CD14-positive monocyte (primary cell): Measurements from ENCODE around the gene AAGAB. TPM values are rescaled to one million over a fixed set of nuclear protein-coding genes. Genes with fewer than 3 reads are reported as not detected.

ENCODE experiments used
- DNase-seq, 3 donors: peaks; one replicate each; pipeline ENCODE4 v3.0.0-alpha.2; 2011 to 2022
- H2AFZ ChIP-seq: 2 replicates; pipeline ENCODE4 v1.6.0; 2012; ENCODE audit warnings: mild to moderate bottlenecking, low read depth, low read length, inconsistent platforms; ENCODE audit not compliant: insufficient read depth, poor library complexity, severe bottlenecking
- H3K27ac ChIP-seq, 2 donors: 1 replicate in 1 of 2; 2 replicates in 1 of 2; pipeline ENCODE4 v1.5.1; 2012 to 2013; ENCODE audit warnings: low read length in 2 of 2, control low read depth in 1 of 2, inconsistent platforms in 1 of 2, low read depth in 1 of 2, mild to moderate bottlenecking in 1 of 2
- H3K27me3 ChIP-seq, 2 donors: one replicate each; pipeline versions ENCODE4 v1.6.0 to v1.6.1; 2011 to 2013; ENCODE audit warnings: low read length in 2 of 2; ENCODE audit not compliant: control insufficient read depth in 2 of 2, insufficient read depth in 2 of 2
- H3K36me3 ChIP-seq, 2 donors: replicated peaks in 1 of 2; 1 replicate in 1 of 2; 2 replicates in 1 of 2; pipeline versions ENCODE4 v1.5.1 to v1.6.1; 2012 to 2013; ENCODE audit warnings: low read length in 2 of 2, control low read depth in 1 of 2, inconsistent platforms in 1 of 2, mild to moderate bottlenecking in 1 of 2; ENCODE audit not compliant: insufficient read depth in 2 of 2, control insufficient read depth in 1 of 2
- H3K4me1 ChIP-seq, 2 donors: 1 replicate in 1 of 2; 2 replicates in 1 of 2; pipeline versions ENCODE4 v1.5.1 to v1.6.1; 2012 to 2013; ENCODE audit warnings: low read length in 2 of 2, control low read depth in 1 of 2, inconsistent platforms in 1 of 2, mild to moderate bottlenecking in 1 of 2, moderate library complexity in 1 of 2; ENCODE audit not compliant: insufficient read depth in 2 of 2, control insufficient read depth in 1 of 2
- H3K4me2 ChIP-seq: replicated peaks from 2 replicates; pipeline ENCODE3; 2012; ENCODE audit warnings: low read length, moderate library complexity, mild to moderate bottlenecking; ENCODE audit not compliant: poor library complexity, severe bottlenecking; ENCODE audit errors: extremely low read depth
- H3K4me3 ChIP-seq, 3 experiments: fragments of 200-600 bp in 1 of 3; sonication (generic) in 1 of 3; replicated peaks in 1 of 3; 1 replicate in 2 of 3; 2 replicates in 1 of 3; pipeline ENCODE4 v1.5.1; 2011 to 2013; ENCODE audit warnings: low read length in 3 of 3, mild to moderate bottlenecking in 3 of 3, control low read depth in 2 of 3, low read depth in 2 of 3, inconsistent platforms in 1 of 3, moderate library complexity in 1 of 3
- H3K79me2 ChIP-seq: 2 replicates; pipeline ENCODE4 v1.6.0; 2012; ENCODE audit warnings: mild to moderate bottlenecking, control low read depth, inconsistent platforms, low read length, moderate library complexity; ENCODE audit not compliant: insufficient read depth
- H3K9ac ChIP-seq: 2 replicates; pipeline ENCODE4 v1.6.0; 2017; ENCODE audit warnings: low read length, mild to moderate bottlenecking; ENCODE audit not compliant: insufficient read depth, poor library complexity, severe bottlenecking
- H3K9me3 ChIP-seq, 2 donors: replicated peaks in 1 of 2; 1 replicate in 1 of 2; 2 replicates in 1 of 2; pipeline versions ENCODE4 v1.5.1 to v1.6.1; 2012 to 2013; ENCODE audit warnings: low read length in 2 of 2, control low read depth in 1 of 2; ENCODE audit not compliant: control insufficient read depth in 1 of 2, insufficient read depth in 1 of 2
- H4K20me1 ChIP-seq: 2 replicates; pipeline ENCODE4 v1.6.0; 2012; ENCODE audit warnings: mild to moderate bottlenecking, low read length, control low read depth, moderate library complexity; ENCODE audit not compliant: insufficient read depth
- H3K27ac Mint-ChIP-seq, 7 donors: one replicate each; pipeline ENCODE4 v1.8.0; 2020; ENCODE audit warnings: mild to moderate bottlenecking in 7 of 7, mixed read lengths in 7 of 7, moderate library complexity in 6 of 7, inconsistent platforms in 2 of 7
- H3K27me3 Mint-ChIP-seq, 3 donors: one replicate each; pipeline ENCODE4 v1.8.0; 2021 to 2022; ENCODE audit warnings: low read depth in 3 of 3, mild to moderate bottlenecking in 3 of 3, mixed read lengths in 3 of 3, moderate library complexity in 3 of 3, inconsistent platforms in 1 of 3
- H3K36me3 Mint-ChIP-seq, 2 donors: one replicate each; pipeline ENCODE4 v1.8.0; 2020; ENCODE audit warnings: mixed read lengths in 2 of 2, inconsistent platforms in 1 of 2, mild to moderate bottlenecking in 1 of 2
- H3K4me1 Mint-ChIP-seq: one replicate; pipeline ENCODE4 v1.8.0; 2020; ENCODE audit warnings: mild to moderate bottlenecking, mixed read lengths
- H3K4me3 Mint-ChIP-seq, 2 donors: one replicate each; pipeline ENCODE4 v1.8.0; 2020; ENCODE audit warnings: mild to moderate bottlenecking in 2 of 2, mixed read lengths in 2 of 2, moderate library complexity in 1 of 2
- H3K9me3 Mint-ChIP-seq, 7 donors: one replicate each; pipeline ENCODE4 v1.8.0; 2020 to 2022; ENCODE audit warnings: mixed read lengths in 7 of 7, mild to moderate bottlenecking in 6 of 7, moderate library complexity in 6 of 7, inconsistent platforms in 2 of 7
- CTCF ChIP-seq: fragments of 200-600 bp; IDR thresholded peaks from one replicate; pipeline ENCODE4 v1.8.0; 2022; ENCODE audit warnings: antibody characterized with exemption, mild to moderate bottlenecking
- WGBS: methylation state at CpG from one replicate; pipeline ENCODE4 v1.1.5; 2013; ENCODE audit warnings: missing lambda C conversion rate; ENCODE audit not compliant: insufficient coverage; 5-methylcytosine and 5-hydroxymethylcytosine counted together
- intact Hi-C, 2 donors: fragments of 100-400 bp; cut with micrococcal nuclease; formaldehyde crosslinking; loops; one replicate each; pipeline versions ENCODE4 v1.15.0 to v1.15.1; 2023
- polyA plus RNA-seq, 3 donors: library from polyadenylated mRNA; depleted of rRNA in 1 of 3; unstranded in 2 of 3; stranded (reverse) in 1 of 3; fragments of 300-500 nt in 2 of 3; fragments of >200 nt in 1 of 3; fragmentation: Illumina TruSeq in 2 of 3; gene quantifications; 1 replicate in 2 of 3; 2 replicates in 1 of 3; pipeline ENCODE4 v1.2.3, GENCODE V29; 2012 to 2021

The AAGAB gene
- polyA plus RNA-seq, 3 donors = 11.2 to 40.4 (median 30.1) TPM

- Histone ChIP-seq H3K4me1 (peaks cover 0 to 6% of the 10 kb centered on the region in 2 donors), H3K4me3 (no peak overlapping the region), H3K36me3 (peaks cover 49 to 87% of the 10 kb centered on the region in 2 donors), H3K27me3 (no peaks in the 10 kb centered on the region), H3K9me3 (no peaks in the 10 kb centered on the region), H2AFZ (no peak overlapping the region), H4K20me1 (peaks cover 10% of the 10 kb centered on the region), H3K4me2 (no peak overlapping the region), H3K79me2 (peaks cover 2% of the 10 kb centered on the region), H3K27ac (no peak overlapping the region), H3K9ac (no peak overlapping the region)
- intact Hi-C loops = no loop called here
- WGBS = 100% methylated on average over 1 of the region's 3 CpGs
- no peak for TF ChIP-seq CTCF
- H3K4me3 Mint-ChIP-seq = no peak overlapping the region
- H3K9me3 Mint-ChIP-seq = no peaks in the 10 kb centered on the region
- no peaks in the 10 kb centered on the region for H3K27me3 Mint-ChIP-seq
- peaks cover 70 to 81% of the 10 kb centered on the region in 2 donors for H3K36me3 Mint-ChIP-seq
- H3K4me1 Mint-ChIP-seq = peaks cover 8% of the 10 kb centered on the region
- DNase-seq = no peak
- H3K27ac Mint-ChIP-seq = peak overlapping the region in 1 of 7 donors; percentile 9
Observed at GRCh38 chr15:67232591-67232990, 21.9 kb downstream of the AAGAB start.

- Mint-ChIP-seq H3K4me3 (no peak overlapping the region), H3K36me3 (peaks cover 75 to 85% of the 10 kb centered on the region in 2 donors), H3K27me3 (no peaks in the 10 kb centered on the region), H3K4me1 (peaks cover 8% of the 10 kb centered on the region), H3K27ac (no peak overlapping the region), H3K9me3 (no peaks in the 10 kb centered on the region)
- Histone ChIP-seq H2AFZ (no peak overlapping the region), H3K9ac (no peak overlapping the region), H3K9me3 (no peaks in the 10 kb centered on the region), H3K4me3 (no peak overlapping the region), H4K20me1 (no peaks in the 10 kb centered on the region), H3K79me2 (no peaks in the 10 kb centered on the region), H3K4me1 (peaks cover 0 to 6% of the 10 kb centered on the region in 2 donors), H3K27me3 (no peaks in the 10 kb centered on the region), H3K4me2 (no peak overlapping the region), H3K27ac (no peak overlapping the region), H3K36me3 (peaks cover 45 to 94% of the 10 kb centered on the region in 2 donors)
- 100% methylated on average over 2 of the region's 2 CpGs for WGBS
- DNase-seq = no peak
- intact Hi-C loops = no loop called here
- TF ChIP-seq CTCF = no peak
Observed at GRCh38 chr15:67230504-67230903, 24.0 kb downstream of the AAGAB start.
